Measurements from ENCODE around the gene TSPAN4. TPM values are rescaled to one million over a fixed set of nuclear protein-coding genes. Genes with fewer than 3 reads are reported as not detected.

The TSPAN4 gene
- total RNA-seq, 1 experiment from 2014 or later = 150 TPM

- in situ Hi-C loops (cut with HindIII; ENCODE audit: low pct_unique_long_range_greater_than_20kb, low sequenced_read_pairs) = no loop called here
- no peak for DNase-seq (ENCODE audit: low read depth, low spot score)
Observed at GRCh38 chr11:901452-902061, 58.9 kb downstream of the TSPAN4 start.

- DNase-seq (ENCODE audit: low read depth, low spot score) = no peak
- in situ Hi-C loops (cut with HindIII; ENCODE audit: low pct_unique_long_range_greater_than_20kb, low sequenced_read_pairs) = no loop called here
Observed at GRCh38 chr11:904380-904779, 61.7 kb downstream of the TSPAN4 start.

GRCh38 chr11:905952-906351 is 63.3 kb downstream of the TSPAN4 start:
- in situ Hi-C loops (cut with HindIII; ENCODE audit: low pct_unique_long_range_greater_than_20kb, low sequenced_read_pairs) = no loop called here
- DNase-seq (ENCODE audit: low read depth, low spot score) = no peak

GRCh38 chr11:907668-908067 is 65.0 kb downstream of the TSPAN4 start:
- in situ Hi-C loops (cut with HindIII; ENCODE audit: low pct_unique_long_range_greater_than_20kb, low sequenced_read_pairs) = no loop called here
- no peak for DNase-seq (ENCODE audit: low read depth, low spot score)

GRCh38 chr11:908273-908672 is 65.6 kb downstream of the TSPAN4 start:
- in situ Hi-C loops (cut with HindIII; ENCODE audit: low pct_unique_long_range_greater_than_20kb, low sequenced_read_pairs) = no loop called here
- no peak for DNase-seq (ENCODE audit: low read depth, low spot score)

DNA sequence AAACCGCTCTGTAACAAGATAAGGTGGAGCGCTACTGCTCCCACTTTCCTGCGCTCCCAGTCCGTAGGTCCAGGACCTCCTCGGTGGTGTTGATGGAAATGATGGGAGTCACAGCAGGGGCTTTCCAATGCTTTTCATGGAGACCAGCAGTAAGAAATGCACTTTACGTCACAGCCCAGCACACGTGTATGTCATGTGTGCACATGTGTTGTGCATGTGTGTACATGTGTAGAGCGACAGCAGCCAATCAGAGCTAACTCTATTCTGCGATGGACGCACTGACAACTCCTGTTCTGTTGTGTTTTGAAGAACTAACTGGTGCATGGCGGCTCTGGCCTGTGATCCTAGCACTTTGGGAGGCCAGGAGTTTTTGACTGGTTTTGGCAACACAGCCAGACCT is 66.8 kb downstream of the TSPAN4 start:
- no peak for DNase-seq (ENCODE audit: low read depth, low spot score)
- in situ Hi-C loops (cut with HindIII; ENCODE audit: low pct_unique_long_range_greater_than_20kb, low sequenced_read_pairs) = no loop called here

DNA sequence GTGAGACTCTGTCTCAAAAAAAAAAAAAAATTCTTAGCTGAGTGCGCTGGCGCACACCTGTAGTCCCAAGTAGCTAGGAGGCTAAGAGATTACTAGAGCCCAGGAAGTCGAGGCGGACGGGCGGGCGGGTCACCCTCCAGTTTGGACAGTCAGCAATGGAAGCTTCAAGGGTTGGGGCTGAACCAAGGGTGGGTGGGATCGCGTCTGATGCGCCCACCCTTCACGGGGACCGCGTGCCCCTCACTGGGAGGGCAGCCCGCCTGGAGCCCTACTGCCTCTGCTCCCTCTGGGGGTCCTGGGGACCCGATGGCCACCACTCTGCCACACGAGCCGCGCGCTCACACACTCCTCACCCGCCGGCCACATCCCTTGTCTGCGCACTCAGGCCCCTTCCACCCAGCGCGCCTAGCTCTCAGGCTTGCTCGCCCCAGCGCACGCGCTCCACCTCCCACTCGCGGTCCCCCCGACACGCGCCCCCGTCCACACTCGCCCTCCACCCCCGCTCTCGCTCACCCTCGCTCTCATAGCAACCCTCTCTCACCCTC is 67.5 kb downstream of the TSPAN4 start:
- in situ Hi-C loops (cut with HindIII; ENCODE audit: low pct_unique_long_range_greater_than_20kb, low sequenced_read_pairs) = no loop called here
- no peak for DNase-seq (ENCODE audit: low read depth, low spot score)

GRCh38 chr11:910589-911030 is 68.0 kb downstream of the TSPAN4 start, which contains the start of gene CHID1:
CHID1 (minus strand) TSS chr11:910810; CDS start chr11:904816, 5,994 bp downstream.
- in situ Hi-C loops (cut with HindIII; ENCODE audit: low pct_unique_long_range_greater_than_20kb, low sequenced_read_pairs) = no loop called here
- peak; percentile 81 for DNase-seq (ENCODE audit: low read depth, low spot score)

- in situ Hi-C loops (cut with HindIII; ENCODE audit: low pct_unique_long_range_greater_than_20kb, low sequenced_read_pairs) = no loop called here
- DNase-seq (ENCODE audit: low read depth, low spot score) = peak; percentile 17
Observed at GRCh38 chr11:911031-911889, 68.6 kb downstream of the TSPAN4 start.

DNA sequence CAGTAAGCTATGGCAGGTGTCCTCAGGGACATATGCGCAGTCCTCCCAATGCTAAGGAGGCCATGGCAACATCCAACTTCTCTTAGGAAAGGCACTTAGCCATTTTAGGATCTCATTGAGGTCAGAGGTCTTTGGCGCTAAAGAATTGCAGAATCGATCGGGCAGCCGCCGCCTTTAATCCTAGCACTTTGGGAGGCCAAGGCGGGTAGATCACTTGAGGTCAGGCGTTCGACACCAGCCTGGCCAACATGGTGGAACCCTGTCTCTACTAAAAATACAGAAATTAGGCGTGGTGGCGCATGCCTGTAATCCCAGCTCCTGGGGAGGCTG is 69.2 kb downstream of the TSPAN4 start:
- in situ Hi-C loops (cut with HindIII; ENCODE audit: low pct_unique_long_range_greater_than_20kb, low sequenced_read_pairs) = no loop called here
- no peak for DNase-seq (ENCODE audit: low read depth, low spot score)

GRCh38 chr11:912266-912665 is 69.6 kb downstream of the TSPAN4 start:
- no peak for DNase-seq (ENCODE audit: low read depth, low spot score)
- in situ Hi-C loops (cut with HindIII; ENCODE audit: low pct_unique_long_range_greater_than_20kb, low sequenced_read_pairs) = no loop called here

GRCh38 chr11:913043-913442 is 70.4 kb downstream of the TSPAN4 start:
- in situ Hi-C loops (cut with HindIII; ENCODE audit: low pct_unique_long_range_greater_than_20kb, low sequenced_read_pairs) = no loop called here
- no peak for DNase-seq (ENCODE audit: low read depth, low spot score)

- in situ Hi-C loops (cut with HindIII; ENCODE audit: low pct_unique_long_range_greater_than_20kb, low sequenced_read_pairs) = no loop called here
- DNase-seq (ENCODE audit: low read depth, low spot score) = no peak
Observed at GRCh38 chr11:914204-914603, 71.6 kb downstream of the TSPAN4 start.

- in situ Hi-C loops (cut with HindIII; ENCODE audit: low pct_unique_long_range_greater_than_20kb, low sequenced_read_pairs) = no loop called here
- DNase-seq (ENCODE audit: low read depth, low spot score) = no peak
Observed at GRCh38 chr11:914747-915501, 72.3 kb downstream of the TSPAN4 start.

Small RNA genes within 50 kb of the gene (small RNA-seq; reads per million reads assigned to genes)
- 0 reads per million in 2 experiments for gene SNORA52

Other genes with a start within 250 kb of the TSPAN4 start
- 3.5 and 3.7 TPM in 2 replicates for gene IRF7, start 226.9 kb upstream of the TSPAN4 start, total RNA-seq (2014; rRNA removed; shearing (Covaris generic))
- gene CDHR5, start 217.9 kb upstream of the TSPAN4 start, total RNA-seq (2014; rRNA removed; shearing (Covaris generic)) = not detected in 2 replicates
- gene SCT, start 215.7 kb upstream of the TSPAN4 start, total RNA-seq (2014; rRNA removed; shearing (Covaris generic)) = not detected in 2 replicates
- not detected in 2 replicates for gene DRD4, start 205.6 kb upstream of the TSPAN4 start, total RNA-seq (2014; rRNA removed; shearing (Covaris generic))
- gene DEAF1, start 147.6 kb upstream of the TSPAN4 start, total RNA-seq (2014; rRNA removed; shearing (Covaris generic)) = 26.1 and 33.8 TPM in 2 replicates
- 6.5 and 10.8 TPM in 2 replicates for gene TMEM80, start 147.0 kb upstream of the TSPAN4 start, total RNA-seq (2014; rRNA removed; shearing (Covaris generic))
- 0.61 and 3.0 TPM in 2 replicates for gene EPS8L2, start 136.6 kb upstream of the TSPAN4 start, total RNA-seq (2014; rRNA removed; shearing (Covaris generic))
- gene TALDO1, start 95.4 kb upstream of the TSPAN4 start, total RNA-seq (2014; rRNA removed; shearing (Covaris generic)) = 206 and 219 TPM in 2 replicates
- gene GATD1, start 65.4 kb upstream of the TSPAN4 start, total RNA-seq (2014; rRNA removed; shearing (Covaris generic)) = 22.8 and 23.0 TPM in 2 replicates
- gene CEND1, start 52.8 kb upstream of the TSPAN4 start, total RNA-seq (2014; rRNA removed; shearing (Covaris generic)) = 0.53 TPM in 1 of 2 replicates, not detected in the other
- 16.2 and 16.3 TPM in 2 replicates for gene SLC25A22, start 44.6 kb upstream of the TSPAN4 start, total RNA-seq (2014; rRNA removed; shearing (Covaris generic))
- 4.2 and 6.1 TPM in 2 replicates for gene PIDD1, start 37.6 kb upstream of the TSPAN4 start, total RNA-seq (2014; rRNA removed; shearing (Covaris generic))
- 1,043 and 1,055 TPM in 2 replicates for gene RPLP2, start 32.9 kb upstream of the TSPAN4 start, total RNA-seq (2014; rRNA removed; shearing (Covaris generic))
- gene PNPLA2, start 23.9 kb upstream of the TSPAN4 start, total RNA-seq (2014; rRNA removed; shearing (Covaris generic)) = 6.3 and 7.9 TPM in 2 replicates
- gene CRACR2B, start 14.9 kb upstream of the TSPAN4 start, total RNA-seq (2014; rRNA removed; shearing (Covaris generic)) = not detected in 2 replicates
- 228 and 233 TPM in 2 replicates for gene CD151, start 9.9 kb upstream of the TSPAN4 start, total RNA-seq (2014; rRNA removed; shearing (Covaris generic))
- 397 and 411 TPM in 2 replicates for gene POLR2L, start 323 bp upstream of the TSPAN4 start, total RNA-seq (2014; rRNA removed; shearing (Covaris generic))
- gene CHID1, start 68.0 kb downstream of the TSPAN4 start, total RNA-seq (2014; rRNA removed; shearing (Covaris generic)) = 21.8 and 31.0 TPM in 2 replicates
- 14.6 and 16.2 TPM in 2 replicates for gene AP2A2, start 83.0 kb downstream of the TSPAN4 start, total RNA-seq (2014; rRNA removed; shearing (Covaris generic))
- not detected in 2 replicates for gene MUC6, start 193.9 kb downstream of the TSPAN4 start, total RNA-seq (2014; rRNA removed; shearing (Covaris generic))
- gene MUC2, start 232.0 kb downstream of the TSPAN4 start, total RNA-seq (2014; rRNA removed; shearing (Covaris generic)) = not detected in 2 replicates